ENCODE data around the gene CAMK2B. TPM values are rescaled to one million over a fixed set of nuclear protein-coding genes. Genes with fewer than 3 reads are reported as not detected.

The CAMK2B gene
- total RNA-seq, 2 experiments from 2014 or later: 0.97 to 1.9 TPM

GRCh38 chr7:44211126-44211675 is 114.2 kb downstream of the CAMK2B start:
- Mint-ChIP-seq H3K9me3 (no peaks in the 10 kb centered on the region), H3K27ac (no peak overlapping the region), H3K4me3 (no peak overlapping the region), H3K27me3 (no peaks in the 10 kb centered on the region), H3K36me3 (ENCODE audit: low read depth) (peaks cover 26% of the 10 kb centered on the region), H3K4me1 (ENCODE audit: low read depth) (no peaks in the 10 kb centered on the region)
- CTCF ChIA-PET: interaction anchor here (1.1 kb wide), 1 partner anchor 10 kb away, joined by 3 read pairs; the partner anchor contains the start of gene YKT6
- TF ChIP-seq CTCF (IDR thresholded peaks at IDR 0.05): no peak
- DNase-seq (no peak), ATAC-seq (no peak)
- intact Hi-C loops (cut with micrococcal nuclease): no loop called here
- POLR2A ChIA-PET: interaction anchor here (1.9 kb wide), 1 partner anchor 10 kb away, joined by 8 read pairs; the partner anchor contains the start of gene YKT6

- Mint-ChIP-seq H3K27me3 (no peaks in the 10 kb centered on the region), H3K36me3 (ENCODE audit: low read depth) (peaks cover 29% of the 10 kb centered on the region), H3K4me3 (no peak overlapping the region), H3K27ac (no peak overlapping the region), H3K4me1 (ENCODE audit: low read depth) (peaks cover 4% of the 10 kb centered on the region), H3K9me3 (no peaks in the 10 kb centered on the region)
- ChIA-PET POLR2A (interaction anchor here (1.9 kb wide), 1 partner anchor 9 kb away, joined by 8 read pairs; the partner anchor contains the start of gene YKT6), CTCF (no interaction called here)
- ATAC-seq (no peak), DNase-seq (no peak)
- intact Hi-C loops (cut with micrococcal nuclease): no loop called here
- TF ChIP-seq CTCF (IDR thresholded peaks at IDR 0.05): no peak
These were observed 115.3 kb downstream of the CAMK2B start for GRCh38 chr7:44210107-44210506.

GRCh38 chr7:44208085-44208484 is 117.3 kb downstream of the CAMK2B start:
- H3K9me3 Mint-ChIP-seq: no peaks in the 10 kb centered on the region
- H3K27ac Mint-ChIP-seq: no peak overlapping the region
- H3K27me3 Mint-ChIP-seq: no peaks in the 10 kb centered on the region
- TF ChIP-seq CTCF (IDR thresholded peaks at IDR 0.05): no peak
- H3K4me1 Mint-ChIP-seq (ENCODE audit: low read depth): peaks cover 15% of the 10 kb centered on the region
- no peak overlapping the region for H3K4me3 Mint-ChIP-seq
- no peak for DNase-seq
- intact Hi-C loops (cut with micrococcal nuclease): no loop called here
- ChIA-PET CTCF (no interaction called here), POLR2A (interaction anchor here (1.1 kb wide), 1 partner anchor 33 kb away, joined by 3 read pairs; no protein-coding TSS in a partner anchor)
- no peak for ATAC-seq
- H3K36me3 Mint-ChIP-seq (ENCODE audit: low read depth): peaks cover 32% of the 10 kb centered on the region

GRCh38 chr7:44206008-44206407 is 119.4 kb downstream of the CAMK2B start:
- intact Hi-C loops (cut with micrococcal nuclease): no loop called here
- Mint-ChIP-seq H3K9me3 (no peaks in the 10 kb centered on the region), H3K4me1 (ENCODE audit: low read depth) (peaks cover 31% of the 10 kb centered on the region), H3K4me3 (no peak overlapping the region), H3K36me3 (ENCODE audit: low read depth) (peaks cover 21% of the 10 kb centered on the region), H3K27ac (no peak overlapping the region), H3K27me3 (no peaks in the 10 kb centered on the region)
- no peak for TF ChIP-seq CTCF (IDR thresholded peaks at IDR 0.05)
- DNase-seq: no peak
- POLR2A ChIA-PET: no interaction called here
- CTCF ChIA-PET: interaction anchor here (1.0 kb wide), 1 partner anchor 8 kb away, joined by 6 read pairs; no protein-coding TSS in a partner anchor
- no peak for ATAC-seq

- ChIA-PET POLR2A (interaction anchor here (1.0 to 1.6 kb wide), 4 partner anchors 9 to 372 kb away, joined by 3 to 8 read pairs (median 3); no protein-coding TSS in a partner anchor), CTCF (interaction anchor here (0.9 to 1.4 kb wide), 6 partner anchors 9 to 129 kb away, joined by 3 to 4 read pairs (median 3); partner anchors contain the start of gene AEBP1)
- DNase-seq: no peak
- H3K9me3 Mint-ChIP-seq: no peaks in the 10 kb centered on the region
- peak overlapping the region; percentile 68 for H3K27ac Mint-ChIP-seq
- intact Hi-C loops (cut with micrococcal nuclease): no loop called here
- peaks cover 36% of the 10 kb centered on the region for H3K4me1 Mint-ChIP-seq (ENCODE audit: low read depth)
- no peak for TF ChIP-seq CTCF (IDR thresholded peaks at IDR 0.05)
- H3K4me3 Mint-ChIP-seq: peak overlapping the region; percentile 85
- H3K27me3 Mint-ChIP-seq: no peaks in the 10 kb centered on the region
- H3K36me3 Mint-ChIP-seq (ENCODE audit: low read depth): peaks cover 11% of the 10 kb centered on the region
- ATAC-seq: no peak
These were observed 123.6 kb downstream of the CAMK2B start for GRCh38 chr7:44201813-44202212.

Data from activated CD8-positive, alpha-beta T cell treated with anti-CD3 and anti-CD28 coated beads for 36 hours (primary cell).